HG02981 (cell line): Measurements from ENCODE around the gene CCN5.
"Not testable (repeated sequence)": the region's sequence is repeated elsewhere in the genome, so short reads cannot be mapped to it uniquely, and the experiment has no call there.

ENCODE experiments used
- ATAC-seq: cut with Tn5 transposase; IDR thresholded peaks from one replicate; pipeline ENCODE4 v1.9.1; 2021; ENCODE audit warnings: mild to moderate bottlenecking, moderate library complexity; ENCODE audit not compliant: unreplicated experiment

Gene CCN5

GRCh38 chr20:44756011-44756688 lies 41.0 kb downstream of the CCN5 start:
- no peak for ATAC-seq

- no peak for ATAC-seq
These were observed 41.8 kb downstream of the CCN5 start for GRCh38 chr20:44756956-44757355.

DNA sequence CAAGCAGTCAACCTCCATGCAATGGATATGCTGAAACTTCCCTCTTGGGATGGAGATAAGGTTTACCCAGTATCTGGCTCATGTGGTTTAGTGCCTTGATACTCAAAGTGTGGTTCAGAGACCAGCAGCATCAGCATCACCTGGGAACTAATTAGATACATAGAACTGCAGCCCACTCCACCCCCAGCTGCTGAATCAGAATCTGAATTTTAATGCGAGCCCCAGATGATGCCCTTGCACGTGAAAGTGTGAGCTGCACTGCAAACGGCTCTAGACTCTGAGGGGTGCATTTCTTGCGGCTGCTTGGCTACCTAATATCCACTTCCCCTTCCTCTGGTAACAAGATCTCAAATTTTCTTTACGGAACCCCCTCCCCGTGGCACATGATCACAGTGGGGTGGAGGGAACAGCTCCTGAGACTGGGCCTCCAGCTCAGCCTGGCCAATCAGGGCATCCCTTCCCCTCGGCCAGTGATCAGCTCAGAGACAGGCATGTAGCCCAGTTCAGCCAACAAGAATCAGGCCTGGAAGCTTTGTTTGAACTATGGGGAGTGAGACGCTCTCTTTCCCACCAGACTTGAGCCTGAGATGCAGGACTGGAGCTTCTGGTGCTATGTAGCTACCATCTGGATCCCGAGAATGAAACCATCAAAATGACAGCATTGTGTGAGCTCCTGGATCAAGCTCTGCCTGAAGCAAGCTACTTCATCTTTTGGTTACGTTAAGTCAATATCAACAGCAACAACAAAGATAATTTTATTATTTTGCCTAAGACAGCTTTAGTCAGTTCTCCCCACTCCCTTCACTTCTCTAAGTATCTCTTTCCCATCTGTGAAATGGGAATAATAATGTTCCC lies 43.3 kb downstream of the CCN5 start:
- no peak for ATAC-seq

DNA sequence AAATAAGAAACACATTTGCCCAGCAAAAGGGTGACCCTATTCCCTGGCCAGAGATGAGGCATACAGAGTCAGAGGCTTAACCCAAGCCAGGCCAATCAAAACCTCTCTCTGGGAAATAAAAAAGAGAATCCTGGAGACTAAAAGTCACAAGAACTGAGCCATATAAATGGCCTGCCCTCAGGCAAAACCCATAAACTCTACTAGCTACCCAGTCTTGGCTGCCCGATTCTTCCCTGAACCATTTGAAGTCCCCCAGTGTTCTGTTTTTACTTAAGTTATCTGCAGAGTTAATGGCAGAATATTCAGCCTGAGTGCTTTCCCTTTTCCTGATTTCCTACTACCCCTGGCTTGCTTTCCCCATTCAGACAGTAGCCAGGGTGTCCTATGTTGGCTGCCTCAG lies 44.4 kb downstream of the CCN5 start:
- no peak for ATAC-seq

DNA sequence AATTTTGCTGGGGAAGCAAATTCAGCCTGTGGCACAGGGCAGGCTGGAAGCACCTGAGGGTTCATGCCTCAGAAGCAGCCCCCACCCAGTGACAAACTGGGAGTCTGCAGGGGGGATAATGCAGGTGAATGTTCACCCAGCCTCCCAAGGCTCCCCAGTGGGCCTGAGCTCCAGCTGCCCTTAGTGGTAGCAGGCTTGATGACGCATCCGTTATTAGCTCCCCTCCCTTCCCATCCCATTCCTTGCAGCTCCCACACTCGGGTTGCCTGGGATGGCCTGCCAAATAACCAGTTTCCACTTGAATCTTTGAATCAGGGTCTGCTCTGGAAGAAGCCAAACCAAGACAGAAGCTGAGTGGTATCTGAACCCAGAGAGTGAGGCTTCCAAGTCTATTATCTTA lies 46.3 kb downstream of the CCN5 start:
- no peak for ATAC-seq

- no peak for ATAC-seq
These were observed 47.4 kb downstream of the CCN5 start for GRCh38 chr20:44762466-44763140.

DNA sequence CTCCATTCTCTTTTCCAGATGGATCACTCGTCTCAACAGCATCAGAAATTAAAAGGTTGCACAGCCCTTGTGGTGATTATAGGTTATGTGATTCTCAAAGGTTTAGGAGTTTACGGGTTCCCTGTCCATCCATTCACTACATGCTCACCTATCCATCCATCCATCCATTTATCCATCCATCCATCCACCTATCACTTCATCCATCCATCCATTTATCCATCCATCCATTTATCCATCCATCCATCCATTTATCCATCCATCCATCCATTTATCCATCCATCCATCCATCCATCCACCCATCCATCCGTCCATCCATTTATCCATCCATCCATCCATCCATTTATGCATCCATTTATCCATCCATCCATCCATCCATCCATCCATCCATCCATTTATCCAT lies 48.6 kb downstream of the CCN5 start:
- ATAC-seq = not testable (repeated sequence)

DNA sequence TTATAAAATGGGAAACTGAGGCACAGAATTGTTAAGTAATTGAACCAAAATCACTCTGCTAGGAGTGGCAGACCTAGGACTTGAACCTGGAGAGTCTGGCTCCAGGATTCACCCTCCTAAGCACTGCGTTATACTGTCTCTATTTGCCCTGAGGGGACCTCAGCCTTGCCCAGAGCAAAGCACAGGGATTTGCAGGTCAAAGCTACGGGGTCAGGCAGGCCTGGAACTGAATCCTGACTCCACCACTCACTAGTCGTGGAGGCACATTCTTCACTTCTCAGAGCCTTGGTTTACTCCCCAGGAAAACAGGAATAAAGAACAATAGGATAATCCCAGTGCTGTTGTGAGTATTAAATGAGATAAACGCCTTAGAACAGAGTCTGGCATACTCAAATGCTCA lies 49.9 kb downstream of the CCN5 start:
- no peak for ATAC-seq

DNA sequence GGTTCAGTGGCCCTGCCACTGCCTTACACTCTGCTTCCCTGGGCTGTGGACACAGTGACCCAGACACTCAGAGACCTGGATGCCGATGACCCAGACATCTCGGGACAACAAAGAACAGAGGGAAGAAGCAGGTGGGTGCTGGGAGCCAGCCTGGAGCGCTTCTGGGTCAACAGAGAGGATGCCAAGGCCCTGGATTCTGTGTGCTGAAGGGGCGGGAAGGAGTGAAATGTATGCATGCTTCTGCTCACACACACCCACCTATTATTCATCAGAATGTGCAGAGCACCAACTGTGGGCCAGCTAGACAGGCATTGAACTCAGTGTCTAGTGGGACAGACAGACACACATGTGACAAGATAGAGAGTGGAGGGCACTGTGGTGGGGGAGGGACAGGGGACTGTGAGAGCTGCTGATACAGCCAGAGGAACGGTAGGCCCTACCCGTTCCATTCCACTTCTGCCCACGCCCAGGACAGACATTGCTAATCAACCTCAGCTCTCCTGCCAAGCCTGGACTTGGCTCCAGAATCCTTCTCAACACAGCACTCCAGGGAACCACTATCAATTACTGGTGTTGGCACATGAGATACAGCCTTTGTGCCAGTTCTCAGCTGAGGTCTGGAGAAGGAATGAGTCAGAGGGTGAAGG lies 50.7 kb downstream of the CCN5 start:
- no peak for ATAC-seq

DNA sequence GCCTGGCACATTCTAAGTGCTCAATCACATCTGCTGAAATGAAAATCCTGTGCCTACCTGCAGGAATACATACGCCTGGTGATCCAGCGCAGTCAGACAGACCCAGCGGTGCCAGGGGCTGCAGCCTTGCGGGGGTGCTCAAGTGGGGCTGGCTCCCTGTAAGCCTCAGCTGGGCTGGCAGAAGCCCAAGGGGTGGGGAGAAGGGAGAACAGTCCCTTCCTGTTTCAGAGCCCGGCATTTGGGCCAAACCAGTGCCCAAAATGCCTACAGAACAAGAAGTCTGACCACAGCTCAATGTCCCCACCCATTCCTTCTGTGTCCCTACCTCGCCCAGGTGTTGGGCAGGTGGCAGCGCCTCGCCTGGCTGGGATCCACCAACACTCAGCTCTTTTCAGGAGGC lies 53.1 kb downstream of the CCN5 start:
- no peak for ATAC-seq

- no peak for ATAC-seq
These were observed 53.8 kb downstream of the CCN5 start for GRCh38 chr20:44768854-44769480.

DNA sequence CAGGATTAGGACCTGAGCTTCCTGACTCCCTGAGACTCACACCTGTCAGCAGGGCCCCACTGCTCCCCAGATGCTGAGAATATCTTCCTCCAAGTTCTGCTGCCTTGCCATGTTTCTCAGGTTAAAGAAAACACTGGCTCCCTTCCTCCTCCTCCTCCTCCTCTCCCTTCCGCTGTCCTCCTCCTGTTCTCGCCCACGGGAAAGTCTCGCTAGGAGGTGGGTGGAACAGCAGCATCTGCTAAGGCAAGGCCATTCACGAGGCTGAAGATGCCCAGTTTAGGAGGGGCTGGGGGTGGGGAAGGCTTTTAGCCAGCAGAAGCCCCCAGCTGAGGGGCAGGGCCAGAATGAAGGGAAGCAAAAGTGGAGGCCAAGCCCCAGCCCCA lies 54.3 kb downstream of the CCN5 start:
- ATAC-seq = no peak

DNA sequence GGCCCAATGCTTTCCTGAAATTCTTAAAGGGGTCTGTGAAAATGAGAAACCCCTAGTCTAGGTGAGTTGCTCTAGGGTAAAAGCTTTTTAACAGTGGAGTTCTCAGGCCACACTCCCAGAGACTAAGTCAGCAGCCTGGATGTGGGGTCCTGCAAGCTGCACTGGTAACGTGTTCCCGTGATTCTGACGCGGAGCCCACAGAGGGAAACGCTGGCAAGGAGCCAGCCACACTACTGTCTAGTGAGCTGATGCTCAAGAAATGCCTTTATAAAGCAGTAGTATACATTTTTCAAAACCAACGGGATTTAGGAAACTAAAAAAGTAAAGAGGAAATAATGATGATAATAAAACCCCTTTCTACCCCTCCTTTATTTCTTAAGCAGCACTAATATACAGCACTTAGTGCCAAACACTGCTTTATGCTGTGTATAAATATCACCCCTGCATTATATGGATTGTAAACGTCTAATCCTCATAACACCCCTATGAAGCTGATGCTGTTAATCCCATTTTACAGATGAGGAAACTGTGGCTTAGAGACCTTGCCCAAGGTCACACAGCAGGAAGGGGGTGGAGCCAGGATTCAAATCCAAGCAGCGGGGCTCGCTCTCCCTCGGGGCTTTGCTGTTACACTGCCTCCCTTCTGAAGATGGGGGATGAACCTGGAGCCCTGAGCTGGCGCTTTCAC lies 55.5 kb downstream of the CCN5 start:
- ATAC-seq = no peak

- ATAC-seq = no peak
These were observed 56.0 kb downstream of the CCN5 start for GRCh38 chr20:44771172-44771535.

GRCh38 chr20:44772636-44773035 lies 57.5 kb downstream of the CCN5 start:
- no peak for ATAC-seq

- no peak for ATAC-seq
These were observed 58.1 kb downstream of the CCN5 start for GRCh38 chr20:44773070-44773829.

GRCh38 chr20:44776980-44777379 lies 61.8 kb downstream of the CCN5 start:
- no peak for ATAC-seq
